ENCODE measurements around the gene SDC3.

SDC3 gene

GRCh38 chr1:30916296-30916695 is 7.7 kb upstream of the SDC3 start:
- in situ Hi-C loops (cut with MboI; ENCODE audit: low pct_unique_long_range_greater_than_20kb, low sequenced_read_pairs, unreplicated experiment) = no loop called here
- TF ChIP-seq CTCF (IDR thresholded peaks at IDR 0.05; ENCODE audit: extremely low read depth, insufficient read depth, missing control alignments) = no peak
- no peak for DNase-seq (ENCODE audit: low spot score)

- DNase-seq (ENCODE audit: low spot score) = no peak
- in situ Hi-C loops (cut with MboI; ENCODE audit: low pct_unique_long_range_greater_than_20kb, low sequenced_read_pairs, unreplicated experiment) = no loop called here
Measured at GRCh38 chr1:30915491-30916230, 7.1 kb upstream of the SDC3 start.

GRCh38 chr1:30914931-30915330 is 6.4 kb upstream of the SDC3 start:
- no peak for DNase-seq (ENCODE audit: low spot score)
- in situ Hi-C loops (cut with MboI; ENCODE audit: low pct_unique_long_range_greater_than_20kb, low sequenced_read_pairs, unreplicated experiment) = loop anchor here (5.0 kb wide), 2 partner anchors 123 to 193 kb away; partner anchors contain the start of gene MATN1
- TF ChIP-seq CTCF (IDR thresholded peaks at IDR 0.05; ENCODE audit: extremely low read depth, insufficient read depth, missing control alignments) = no peak

More at GRCh38 chr1:30915491-30916230, 7.1 kb upstream of the SDC3 start:
- TF ChIP-seq CTCF (IDR thresholded peaks at IDR 0.05; ENCODE audit: extremely low read depth, insufficient read depth, missing control alignments) = no peak

- DNase-seq (ENCODE audit: low spot score) = no peak
- TF ChIP-seq CTCF (IDR thresholded peaks at IDR 0.05; ENCODE audit: extremely low read depth, insufficient read depth, missing control alignments) = no peak
- in situ Hi-C loops (cut with MboI; ENCODE audit: low pct_unique_long_range_greater_than_20kb, low sequenced_read_pairs, unreplicated experiment) = loop anchor here (5.0 kb wide), 2 partner anchors 122 to 192 kb away; partner anchors contain the start of gene MATN1
Measured at GRCh38 chr1:30914587-30914922, 6.0 kb upstream of the SDC3 start.

GRCh38 chr1:30912913-30913652 is 4.5 kb upstream of the SDC3 start:
- TF ChIP-seq CTCF (IDR thresholded peaks at IDR 0.05; ENCODE audit: extremely low read depth, insufficient read depth, missing control alignments) = no peak
- in situ Hi-C loops (cut with MboI; ENCODE audit: low pct_unique_long_range_greater_than_20kb, low sequenced_read_pairs, unreplicated experiment) = loop anchor here (5.0 kb wide), 2 partner anchors 121 to 191 kb away; partner anchors contain the start of gene MATN1
- DNase-seq (ENCODE audit: low spot score) = no peak

GRCh38 chr1:30912224-30912623 is 3.7 kb upstream of the SDC3 start:
- in situ Hi-C loops (cut with MboI; ENCODE audit: low pct_unique_long_range_greater_than_20kb, low sequenced_read_pairs, unreplicated experiment) = loop anchor here (5.0 kb wide), 2 partner anchors 120 to 190 kb away; partner anchors contain the start of gene MATN1
- TF ChIP-seq CTCF (IDR thresholded peaks at IDR 0.05; ENCODE audit: extremely low read depth, insufficient read depth, missing control alignments) = no peak
- no peak for DNase-seq (ENCODE audit: low spot score)
